Body of pancreas (tissue), 4 donors: ENCODE measurements around the gene CCDC124. TPM values are rescaled to one million over a fixed set of nuclear protein-coding genes. Genes with fewer than 3 reads are reported as not detected.
"Not testable (repeated sequence)": the region's sequence is repeated elsewhere in the genome, so short reads cannot be mapped to it uniquely, and the experiment has no call there.

ENCODE experiments used
- ATAC-seq: fragments of 150-250 bp; one replicate; pipeline ENCODE4 v1.9.1; 2016
- DNase-seq, 4 donors: peaks; one replicate each; pipeline ENCODE4 v3.0.0-alpha.2; 2019
- H3K27ac ChIP-seq, 4 donors: fragments of 200-600 bp; sonication (generic); 1 replicate in 3 of 4; 2 replicates in 1 of 4; pipeline versions ENCODE4 v1.5.1 to v1.6.1; 2016 to 2019; ENCODE audit warnings: mild to moderate bottlenecking in 1 of 4, mixed read lengths in 1 of 4, moderate library complexity in 1 of 4
- H3K27me3 ChIP-seq, 2 donors: fragments of 200-600 bp; sonication (generic); one replicate each; pipeline ENCODE4 v1.6.0; 2016; ENCODE audit warnings: mild to moderate bottlenecking in 1 of 2
- H3K36me3 ChIP-seq, 2 donors: fragments of 200-600 bp; sonication (generic); replicated peaks in 1 of 2; 2 replicates each; pipeline ENCODE4 v1.5.1; 2016; ENCODE audit warnings: low read depth in 2 of 2; ENCODE audit not compliant: insufficient read depth in 1 of 2
- H3K4me1 ChIP-seq: fragments of 200-600 bp; sonication (generic); one replicate; pipeline ENCODE4 v1.6.0; 2016
- H3K4me3 ChIP-seq, 2 donors: fragments of 200-600 bp; sonication (generic); 1 replicate in 1 of 2; 2 replicates in 1 of 2; pipeline ENCODE4 v1.5.1; 2016 to 2019
- H3K9me3 ChIP-seq, 3 donors: fragments of 200-600 bp; sonication (generic); 1 replicate in 2 of 3; 2 replicates in 1 of 3; pipeline ENCODE4 v1.5.1; 2016
- CTCF ChIP-seq, 7 experiments: fragments of 450-650 bp in 4 of 7; fragments of 200-600 bp in 3 of 7; sonication (generic) in 3 of 7; IDR thresholded peaks; one replicate each; pipeline ENCODE4 v1.5.1; 2016 to 2019; ENCODE audit warnings: antibody characterized with exemption in 7 of 7
- POLR2A ChIP-seq, 3 donors: fragments of 450-650 bp; IDR thresholded peaks; one replicate each; pipeline ENCODE4 v1.6.1; 2016; ENCODE audit warnings: antibody characterized with exemption in 3 of 3, mild to moderate bottlenecking in 2 of 3
- WGBS, 2 donors: methylation state at CpG; one replicate each; pipeline ENCODE4 v1.1.5; 2017; 5-methylcytosine and 5-hydroxymethylcytosine counted together
- intact Hi-C: fragments of 100-400 bp; cut with DNase I; formaldehyde crosslinking; loops from one replicate; pipeline ENCODE4 v1.15.1; 2023
- total RNA-seq, 2 donors: library from RNA; depleted of rRNA; stranded (reverse); fragments of >200 nt; gene quantifications; one replicate each; pipeline ENCODE4 v1.1.0, GENCODE V29; 2016

Gene CCDC124
- total RNA-seq, 2 donors from 2014 or later: 25.2 to 84.0 TPM

DNA sequence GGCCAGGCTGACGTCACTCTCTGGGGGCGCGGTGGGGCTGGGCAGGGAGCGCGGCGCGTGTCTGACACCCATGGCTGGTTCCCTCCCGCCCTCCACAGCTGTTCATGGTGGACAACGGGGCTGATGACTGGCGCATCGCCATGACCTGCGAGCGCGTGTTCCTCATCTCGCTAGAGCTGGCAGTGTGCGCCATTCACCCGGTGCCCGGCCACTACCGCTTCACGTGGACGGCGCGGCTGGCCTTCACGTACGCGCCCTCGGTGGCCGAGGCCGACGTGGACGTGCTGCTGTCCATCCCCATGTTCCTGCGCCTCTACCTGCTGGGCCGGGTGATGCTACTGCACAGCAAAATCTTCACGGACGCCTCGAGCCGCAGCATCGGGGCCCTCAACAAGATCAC is 48.8 kb downstream of the CCDC124 start:
- Histone ChIP-seq H3K9me3 (no peaks in the 10 kb centered on the region), H3K4me3 (no peak overlapping the region), H3K36me3 (no peaks in the 10 kb centered on the region), H3K27me3 (no peaks in the 10 kb centered on the region), H3K27ac (no peak overlapping the region), H3K4me1 (no peaks in the 10 kb centered on the region)
- ATAC-seq (no peak), DNase-seq (no peak)
- intact Hi-C loops: no loop called here
- 88 to 90% methylated on average over 30 to 38 of the region's 38 CpGs for WGBS, 2 donors
- TF ChIP-seq POLR2A (IDR thresholded peaks at IDR 0.05): no peak
- no peak for TF ChIP-seq CTCF (IDR thresholded peaks at IDR 0.05)

GRCh38 chr19:17982430-17982829 is 49.6 kb downstream of the CCDC124 start:
- H3K27ac ChIP-seq: no peak overlapping the region
- ATAC-seq (no peak), DNase-seq (no peak)
- H3K4me1 ChIP-seq: no peaks in the 10 kb centered on the region
- H3K36me3 ChIP-seq: no peaks in the 10 kb centered on the region
- TF ChIP-seq CTCF (IDR thresholded peaks at IDR 0.05): no peak
- TF ChIP-seq POLR2A (IDR thresholded peaks at IDR 0.05): no peak
- 63 to 83% methylated on average over 12 to 21 of the region's 22 CpGs for WGBS, 2 donors
- H3K27me3 ChIP-seq: no peaks in the 10 kb centered on the region
- intact Hi-C loops: no loop called here
- H3K4me3 ChIP-seq: no peak overlapping the region
- no peaks in the 10 kb centered on the region for H3K9me3 ChIP-seq

DNA sequence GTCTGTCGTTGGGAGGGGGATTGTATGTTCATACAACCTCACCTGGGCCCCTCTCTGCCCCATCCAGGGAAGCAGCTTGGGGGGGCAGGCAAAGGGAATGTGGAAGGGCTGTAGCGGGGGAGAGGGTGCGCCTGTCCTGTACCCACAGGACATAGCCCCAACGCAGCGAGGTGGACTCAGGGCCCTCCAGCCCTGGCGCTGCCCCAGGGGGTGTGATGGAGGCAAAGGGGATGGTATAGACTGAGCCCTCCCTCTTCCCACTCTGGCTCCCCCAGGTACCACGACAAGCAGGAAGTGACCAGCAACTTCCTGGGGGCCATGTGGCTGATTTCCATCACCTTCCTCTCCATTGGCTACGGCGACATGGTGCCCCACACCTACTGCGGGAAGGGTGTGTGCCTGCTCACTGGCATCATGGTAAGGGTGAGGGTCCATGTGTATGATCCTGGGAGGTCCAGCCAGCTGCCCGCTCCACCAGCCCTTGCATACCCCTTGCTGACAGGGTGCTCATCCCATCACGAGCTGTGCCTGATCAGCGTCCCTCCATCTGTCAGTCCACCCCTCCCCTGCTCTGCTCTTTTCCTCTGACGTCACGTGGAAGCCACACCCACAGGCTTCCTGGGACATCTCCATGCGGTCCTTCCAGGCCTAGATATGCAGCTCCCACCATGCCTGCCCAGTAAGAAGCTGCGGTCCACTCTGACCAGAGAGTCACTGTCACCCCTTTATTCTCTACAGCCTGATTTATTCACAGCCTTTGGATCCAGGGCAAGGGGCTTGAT is 52.4 kb downstream of the CCDC124 start:
- Histone ChIP-seq H3K27me3 (no peaks in the 10 kb centered on the region), H3K9me3 (no peaks in the 10 kb centered on the region), H3K4me1 (no peaks in the 10 kb centered on the region), H3K36me3 (no peaks in the 10 kb centered on the region), H3K4me3 (no peak overlapping the region), H3K27ac (no peak overlapping the region)
- 43 to 67% methylated on average over 6 to 17 of the region's 17 CpGs for WGBS, 2 donors
- ATAC-seq (no peak), DNase-seq (no peak)
- no peak for TF ChIP-seq POLR2A (IDR thresholded peaks at IDR 0.05)
- TF ChIP-seq CTCF (IDR thresholded peaks at IDR 0.05): no peak
- intact Hi-C loops: no loop called here

- H3K27ac ChIP-seq, H3K36me3 ChIP-seq, H3K4me1 ChIP-seq, H3K27me3 ChIP-seq, H3K9me3 ChIP-seq, intact Hi-C loops, H3K4me3 ChIP-seq, ATAC-seq, DNase-seq: not testable (repeated sequence)
- WGBS, 2 donors: 78 to 82% methylated on average over 8 of the region's 8 CpGs
These were observed 53.8 kb downstream of the CCDC124 start for GRCh38 chr19:17986569-17986968.

GRCh38 chr19:17988161-17988560 is 55.3 kb downstream of the CCDC124 start:
- intact Hi-C loops: no loop called here
- 76 to 82% methylated on average over 9 to 13 of the region's 13 CpGs for WGBS, 2 donors

More at GRCh38 chr19:17988161-17988560, 55.3 kb downstream of the CCDC124 start:
- no peak overlapping the region for H3K27ac ChIP-seq
- H3K4me3 ChIP-seq: no peak overlapping the region
- H3K27me3 ChIP-seq: no peaks in the 10 kb centered on the region
- ATAC-seq: no peak
- no peak for DNase-seq
- H3K36me3 ChIP-seq: no peaks in the 10 kb centered on the region
- H3K4me1 ChIP-seq: no peaks in the 10 kb centered on the region
- no peak for TF ChIP-seq POLR2A (IDR thresholded peaks at IDR 0.05)
- TF ChIP-seq CTCF (IDR thresholded peaks at IDR 0.05): no peak
- no peaks in the 10 kb centered on the region for H3K9me3 ChIP-seq
